C4-2B (cell line): ENCODE measurements around the gene GSDME.

Experiments used
- ZFX ChIP-seq: fragments of 450-650 bp; IDR thresholded peaks from 2 replicates; pipeline ENCODE4 v1.6.1; 2017
- TF ChIP-seq, protein P1 (sequence below): fragments of 450-650 bp; conservative IDR thresholded peaks from 2 replicates; pipeline ENCODE4 v1.5.1; 2017; ENCODE audit warnings: mild to moderate bottlenecking

DNA sequence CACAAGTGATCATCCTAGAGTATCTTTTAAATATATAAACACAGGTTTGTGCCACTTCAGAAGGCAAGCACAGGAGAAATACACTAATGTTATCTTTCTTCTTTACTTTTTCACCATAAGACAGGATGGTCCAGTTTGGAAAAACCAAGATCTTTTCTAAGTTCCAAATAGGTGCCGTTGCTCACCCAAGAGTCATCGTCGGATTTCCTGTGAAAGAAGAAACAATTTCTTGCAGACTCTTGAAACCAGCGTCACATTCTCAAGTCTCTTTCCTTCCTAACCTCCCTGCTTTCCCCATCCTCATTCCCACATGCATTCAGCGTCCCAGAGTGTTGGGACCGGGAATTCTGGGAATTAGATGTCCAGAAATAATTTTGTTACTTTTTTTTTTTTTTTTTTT, 42.8 kb upstream of the GSDME start:
- TF ChIP-seq, protein P1, sequence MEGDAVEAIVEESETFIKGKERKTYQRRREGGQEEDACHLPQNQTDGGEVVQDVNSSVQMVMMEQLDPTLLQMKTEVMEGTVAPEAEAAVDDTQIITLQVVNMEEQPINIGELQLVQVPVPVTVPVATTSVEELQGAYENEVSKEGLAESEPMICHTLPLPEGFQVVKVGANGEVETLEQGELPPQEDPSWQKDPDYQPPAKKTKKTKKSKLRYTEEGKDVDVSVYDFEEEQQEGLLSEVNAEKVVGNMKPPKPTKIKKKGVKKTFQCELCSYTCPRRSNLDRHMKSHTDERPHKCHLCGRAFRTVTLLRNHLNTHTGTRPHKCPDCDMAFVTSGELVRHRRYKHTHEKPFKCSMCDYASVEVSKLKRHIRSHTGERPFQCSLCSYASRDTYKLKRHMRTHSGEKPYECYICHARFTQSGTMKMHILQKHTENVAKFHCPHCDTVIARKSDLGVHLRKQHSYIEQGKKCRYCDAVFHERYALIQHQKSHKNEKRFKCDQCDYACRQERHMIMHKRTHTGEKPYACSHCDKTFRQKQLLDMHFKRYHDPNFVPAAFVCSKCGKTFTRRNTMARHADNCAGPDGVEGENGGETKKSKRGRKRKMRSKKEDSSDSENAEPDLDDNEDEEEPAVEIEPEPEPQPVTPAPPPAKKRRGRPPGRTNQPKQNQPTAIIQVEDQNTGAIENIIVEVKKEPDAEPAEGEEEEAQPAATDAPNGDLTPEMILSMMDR, result no peak
- no peak for TF ChIP-seq ZFX
